ENCODE measurements around the gene FGF11. TPM values are rescaled to one million over a fixed set of nuclear protein-coding genes. Genes with fewer than 3 reads are reported as not detected.
A peak's percentile ranks its signal among the peaks of the same experiment; 100 is the strongest.

Gene FGF11
- total and polyA plus RNA-seq, 2 donors (not counting 3 experiments of a cell fraction or from before 2014, with no cell fraction given) = 0.70 TPM; not detected in 1

DNA sequence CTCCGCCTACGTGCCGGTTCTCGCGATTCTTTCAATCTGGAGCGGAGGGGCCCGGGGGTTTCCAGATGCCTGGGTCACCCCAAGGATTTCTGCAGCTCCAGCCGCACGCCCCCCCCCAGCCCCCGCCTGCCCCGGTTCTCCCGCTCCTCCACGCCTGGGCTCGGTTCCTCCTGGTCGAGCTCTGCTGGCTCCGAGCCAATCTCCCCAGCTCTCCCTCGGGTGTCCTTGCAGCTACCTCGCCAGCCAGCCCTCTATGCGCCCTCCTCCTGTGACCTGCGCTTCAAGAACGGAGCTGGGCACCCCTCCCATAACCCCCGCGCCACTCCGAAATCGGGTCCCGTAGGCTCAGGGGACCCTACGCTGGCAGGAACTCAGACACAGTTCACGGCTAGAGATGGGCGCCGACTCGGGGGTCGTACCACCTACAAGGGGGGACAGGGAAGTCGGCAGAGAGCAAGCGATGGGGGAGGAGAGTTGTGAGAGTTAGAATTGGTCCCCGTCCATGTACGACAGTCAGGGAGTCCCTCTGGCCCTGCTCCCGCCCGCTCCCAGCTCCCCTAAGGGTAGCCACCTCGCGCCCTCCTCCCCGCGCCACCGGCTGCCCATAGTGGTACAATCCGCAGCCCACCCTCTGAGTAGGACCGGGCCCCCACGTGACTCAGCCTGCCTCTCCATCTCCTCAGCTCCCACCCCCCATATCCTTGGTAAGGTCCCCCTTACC is 961 bp downstream of the FGF11 start:
- Histone ChIP-seq H3K27ac (ENCODE audit: insufficient read depth, low read depth, low read length) (no peak overlapping the region), H3K9ac (replicated peaks; ENCODE audit: extremely low read depth, insufficient read depth, low read length) (no peak overlapping the region), H3K36me3 (ENCODE audit: control insufficient read depth in 2 of 2, extremely low read depth in 1 of 2, insufficient read depth in 2 of 2, low read length in 2 of 2) (no peaks in the 10 kb centered on the region), H3K4me3 (replicated peaks in 1 of 3; ENCODE audit: insufficient read depth in 1 of 3, low read depth in 1 of 3, low read length in 3 of 3) (peak overlapping the region; percentile 27 to 30 (median 29)), H3K9me1 (replicated peaks; ENCODE audit: control insufficient read depth, extremely low read depth, insufficient read depth, low read length) (no peaks in the 10 kb centered on the region), H3K79me2 (ENCODE audit: control insufficient read depth, insufficient read depth, low read length) (no peaks in the 10 kb centered on the region), H3K27me3 (ENCODE audit: control insufficient read depth in 2 of 2, insufficient read depth in 2 of 2, low read length in 2 of 2) (peaks cover 20 to 28% of the 10 kb centered on the region in 2 experiments), H3K4me1 (ENCODE audit: control insufficient read depth, extremely low read depth, insufficient read depth, low read length) (peaks cover 33% of the 10 kb centered on the region), H2AFZ (ENCODE audit: low read depth, low read length) (peak overlapping the region; percentile 65), H3K4me2 (ENCODE audit: insufficient read depth, low read length) (peak overlapping the region; percentile 63), H4K20me1 (replicated peaks; ENCODE audit: control insufficient read depth, extremely low read depth, insufficient read depth, low read length) (no peaks in the 10 kb centered on the region), H3K9me3 (replicated peaks; ENCODE audit: control insufficient read depth, insufficient read depth, low read length) (no peaks in the 10 kb centered on the region)
- ChIA-PET POLR2A (interaction anchor here (1.1 to 1.6 kb wide), 3 partner anchors 39 to 134 kb away, joined by 3 to 6 read pairs (median 5); partner anchors contain the start of genes POLR2A and ZBTB4), CTCF (interaction anchor here (0.8 to 3.0 kb wide), 6 partner anchors 8 to 120 kb away, joined by 3 to 17 read pairs (median 3); partner anchors contain the start of gene PLSCR3)
- DNase-seq (ENCODE audit: low read depth, low spot score) (peak; percentile 26), FAIRE-seq (peak; percentile 24)
- BruUV-seq (replicated peaks) = no TSS peak
- intact Hi-C loops (cut with micrococcal nuclease) = no loop called here
- dilution Hi-C loops (cut with MboI; ENCODE audit: extremely low pct_ligation_motif_present, low sequenced_read_pairs) = no loop called here
- TF ChIP-seq EZH2 (IDR thresholded peaks at IDR 0.05; ENCODE audit: borderline replicate concordance, low read depth, low read length, severe bottlenecking) = peak; percentile 81
- no peak for TF ChIP-seq POLR2AphosphoS5 (IDR thresholded peaks at IDR 0.05; ENCODE audit: insufficient read depth, low read depth, low read length)
- no peak for TF ChIP-seq JUN (IDR thresholded peaks at IDR 0.05; ENCODE audit: borderline replicate concordance, insufficient read depth, insufficient read length, low read depth)

- intact Hi-C loops (cut with micrococcal nuclease) (no loop called here), dilution Hi-C loops (cut with MboI; ENCODE audit: extremely low pct_ligation_motif_present, low sequenced_read_pairs) (no loop called here)
- Histone ChIP-seq H3K9me3 (replicated peaks; ENCODE audit: control insufficient read depth, insufficient read depth, low read length) (no peaks in the 10 kb centered on the region), H4K20me1 (replicated peaks; ENCODE audit: control insufficient read depth, extremely low read depth, insufficient read depth, low read length) (no peaks in the 10 kb centered on the region), H3K4me3 (replicated peaks in 1 of 3; ENCODE audit: insufficient read depth in 1 of 3, low read depth in 1 of 3, low read length in 3 of 3) (peak overlapping the region in 1 of 3 experiments; percentile 30), H3K36me3 (ENCODE audit: control insufficient read depth in 2 of 2, extremely low read depth in 1 of 2, insufficient read depth in 2 of 2, low read length in 2 of 2) (no peaks in the 10 kb centered on the region), H2AFZ (ENCODE audit: low read depth, low read length) (no peak overlapping the region), H3K4me2 (ENCODE audit: insufficient read depth, low read length) (peak overlapping the region; percentile 43), H3K27ac (ENCODE audit: insufficient read depth, low read depth, low read length) (no peak overlapping the region), H3K4me1 (ENCODE audit: control insufficient read depth, extremely low read depth, insufficient read depth, low read length) (peaks cover 28% of the 10 kb centered on the region), H3K9ac (replicated peaks; ENCODE audit: extremely low read depth, insufficient read depth, low read length) (no peak overlapping the region), H3K27me3 (ENCODE audit: control insufficient read depth in 2 of 2, insufficient read depth in 2 of 2, low read length in 2 of 2) (peaks cover 22 to 30% of the 10 kb centered on the region in 2 experiments), H3K79me2 (ENCODE audit: control insufficient read depth, insufficient read depth, low read length) (no peaks in the 10 kb centered on the region), H3K9me1 (replicated peaks; ENCODE audit: control insufficient read depth, extremely low read depth, insufficient read depth, low read length) (no peaks in the 10 kb centered on the region)
- DNase-seq (ENCODE audit: low read depth, low spot score) (peak; percentile 22), FAIRE-seq (peak; percentile 62)
- POLR2A ChIA-PET = interaction anchor here (0.6 to 1.6 kb wide), 4 partner anchors 38 to 133 kb away, joined by 3 to 6 read pairs (median 4); partner anchors contain the start of genes POLR2A and ZBTB4
- TF ChIP-seq, protein P1, sequence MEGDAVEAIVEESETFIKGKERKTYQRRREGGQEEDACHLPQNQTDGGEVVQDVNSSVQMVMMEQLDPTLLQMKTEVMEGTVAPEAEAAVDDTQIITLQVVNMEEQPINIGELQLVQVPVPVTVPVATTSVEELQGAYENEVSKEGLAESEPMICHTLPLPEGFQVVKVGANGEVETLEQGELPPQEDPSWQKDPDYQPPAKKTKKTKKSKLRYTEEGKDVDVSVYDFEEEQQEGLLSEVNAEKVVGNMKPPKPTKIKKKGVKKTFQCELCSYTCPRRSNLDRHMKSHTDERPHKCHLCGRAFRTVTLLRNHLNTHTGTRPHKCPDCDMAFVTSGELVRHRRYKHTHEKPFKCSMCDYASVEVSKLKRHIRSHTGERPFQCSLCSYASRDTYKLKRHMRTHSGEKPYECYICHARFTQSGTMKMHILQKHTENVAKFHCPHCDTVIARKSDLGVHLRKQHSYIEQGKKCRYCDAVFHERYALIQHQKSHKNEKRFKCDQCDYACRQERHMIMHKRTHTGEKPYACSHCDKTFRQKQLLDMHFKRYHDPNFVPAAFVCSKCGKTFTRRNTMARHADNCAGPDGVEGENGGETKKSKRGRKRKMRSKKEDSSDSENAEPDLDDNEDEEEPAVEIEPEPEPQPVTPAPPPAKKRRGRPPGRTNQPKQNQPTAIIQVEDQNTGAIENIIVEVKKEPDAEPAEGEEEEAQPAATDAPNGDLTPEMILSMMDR (IDR thresholded peaks at IDR 0.05; ENCODE audit: extremely low read depth in 1 of 2, insufficient read depth in 1 of 2, low read depth in 1 of 2, low read length in 2 of 2) = no peak
- TF ChIP-seq EZH2 (IDR thresholded peaks at IDR 0.05; ENCODE audit: borderline replicate concordance, low read depth, low read length, severe bottlenecking) (no peak), POLR2AphosphoS5 (IDR thresholded peaks at IDR 0.05; ENCODE audit: insufficient read depth, low read depth, low read length) (no peak), POLR2A (IDR thresholded peaks at IDR 0.05; ENCODE audit: low read depth, low read length) (no peak), FOS (IDR thresholded peaks at IDR 0.05; ENCODE audit: borderline replicate concordance, insufficient read depth, low read length) (no peak), GATA2 (IDR thresholded peaks at IDR 0.05; ENCODE audit: insufficient read depth, insufficient read length, low read depth, low read length) (no peak), MYC (IDR thresholded peaks at IDR 0.05; ENCODE audit: low read depth, low read length) (no peak), JUN (IDR thresholded peaks at IDR 0.05; ENCODE audit: borderline replicate concordance, insufficient read depth, insufficient read length, low read depth) (no peak)
- TF ChIP-seq, protein P2, sequence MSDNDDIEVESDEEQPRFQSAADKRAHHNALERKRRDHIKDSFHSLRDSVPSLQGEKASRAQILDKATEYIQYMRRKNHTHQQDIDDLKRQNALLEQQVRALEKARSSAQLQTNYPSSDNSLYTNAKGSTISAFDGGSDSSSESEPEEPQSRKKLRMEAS (IDR thresholded peaks at IDR 0.05; ENCODE audit: insufficient read depth, insufficient read length) = no peak
- BruUV-seq (replicated peaks) = no TSS peak
- CTCF ChIA-PET = interaction anchor here (0.6 to 3.0 kb wide), 10 partner anchors 8 to 120 kb away, joined by 3 to 17 read pairs (median 3); partner anchors contain the start of gene PLSCR3
Measured at GRCh38 chr17:7440834-7441195, 1.5 kb downstream of the FGF11 start.
